Colonic mucosa (tissue), 4 donors: ENCODE results near the gene PIPOX. TPM values are rescaled to one million over a fixed set of nuclear protein-coding genes. Genes with fewer than 3 reads are reported as not detected.

Experiments
- DNase-seq: peaks from one replicate; pipeline ENCODE4 v3.0.0-alpha.2; 2020
- H3K27ac ChIP-seq: fragments of 200-600 bp; one replicate; pipeline ENCODE4 v1.8.0; 2021
- H3K27me3 ChIP-seq: fragments of 200-600 bp; one replicate; pipeline ENCODE4 v1.8.0; 2021
- H3K36me3 ChIP-seq: fragments of 200-600 bp; one replicate; pipeline ENCODE4 v1.8.0; 2021
- H3K4me1 ChIP-seq: fragments of 200-600 bp; one replicate; pipeline ENCODE4 v1.8.0; 2021; ENCODE audit warnings: mild to moderate bottlenecking
- H3K4me3 ChIP-seq: fragments of 200-600 bp; one replicate; pipeline ENCODE4 v1.8.0; 2021
- H3K9ac ChIP-seq, 2 donors: one replicate each; pipeline ENCODE4 v1.7.0; 2013; ENCODE audit warnings: control low read depth in 2 of 2, low read depth in 2 of 2, low read length in 2 of 2
- H3K9me3 ChIP-seq: fragments of 200-600 bp; one replicate; pipeline ENCODE4 v1.8.0; 2021
- CTCF ChIP-seq: fragments of 200-600 bp; IDR thresholded peaks from one replicate; pipeline ENCODE4 v1.8.0; 2022; ENCODE audit warnings: antibody characterized with exemption, mild to moderate bottlenecking
- intact Hi-C: fragments of 100-400 bp; cut with DNase I; formaldehyde crosslinking; loops from one replicate; pipeline ENCODE4 v1.14.1; 2022
- total RNA-seq, 2 donors: library from RNA; stranded (reverse); fragmentation: NEBNext Ultra II Directional in 1 of 2; extraction: Animal tissue kit (Norgen Biotek cat#: 25700) in 1 of 2; gene quantifications; one replicate each; pipeline ENCODE4 v1.2.1, GENCODE V29; 2021
- donor health status: healthy.
- donor health status: DM: no; HTN: no; CAD: no.
- donor health status: DM: no; HTN: no; CAD: no.

PIPOX gene
- total RNA-seq, 2 donors from 2014 or later: 0.90 to 1.4 TPM

- Histone ChIP-seq H3K27ac (no peak overlapping the region), H3K36me3 (no peaks in the 10 kb centered on the region), H3K4me1 (peaks cover 3% of the 10 kb centered on the region), H3K27me3 (peaks cover 10% of the 10 kb centered on the region), H3K9ac (no peak overlapping the region), H3K4me3 (no peak overlapping the region), H3K9me3 (no peaks in the 10 kb centered on the region)
- DNase-seq: no peak
- no peak for TF ChIP-seq CTCF
- intact Hi-C loops: no loop called here
These were observed 22.4 kb upstream of the PIPOX start for GRCh38 chr17:29020576-29020975.

DNA sequence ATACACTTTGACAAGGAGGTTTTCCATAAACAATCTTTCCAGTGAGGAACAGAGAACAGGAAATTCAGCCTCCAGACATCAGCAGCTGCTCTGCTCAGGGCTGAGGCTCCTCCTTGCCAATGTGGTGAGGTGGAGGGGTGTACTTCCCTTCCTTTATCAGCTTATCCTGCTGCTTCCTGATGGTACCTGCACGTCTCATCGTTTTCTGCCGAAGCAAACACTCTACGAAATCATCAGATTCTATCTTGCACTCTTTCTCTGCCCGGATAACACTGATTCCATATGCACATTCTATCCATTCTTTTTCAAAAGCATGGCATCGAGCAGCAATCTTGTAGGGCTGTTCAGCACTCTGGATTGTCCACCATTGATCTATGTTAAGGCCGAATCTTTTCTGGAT lies 21.7 kb upstream of the PIPOX start:
- Histone ChIP-seq H3K9ac (no peak overlapping the region), H3K4me1 (peaks cover 3% of the 10 kb centered on the region), H3K36me3 (no peaks in the 10 kb centered on the region), H3K4me3 (no peak overlapping the region), H3K27me3 (peaks cover 10% of the 10 kb centered on the region), H3K27ac (no peak overlapping the region), H3K9me3 (no peaks in the 10 kb centered on the region)
- intact Hi-C loops: no loop called here
- no peak for DNase-seq
- TF ChIP-seq CTCF: no peak

- intact Hi-C loops: no loop called here
- H3K36me3 ChIP-seq: no peaks in the 10 kb centered on the region
- H3K9me3 ChIP-seq: no peaks in the 10 kb centered on the region
- DNase-seq: no peak
- peaks cover 3% of the 10 kb centered on the region for H3K4me1 ChIP-seq
- peaks cover 10% of the 10 kb centered on the region for H3K27me3 ChIP-seq
- no peak for TF ChIP-seq CTCF
- H3K27ac ChIP-seq: no peak overlapping the region
- H3K4me3 ChIP-seq: no peak overlapping the region
- H3K9ac ChIP-seq: no peak overlapping the region
These were observed 20.9 kb upstream of the PIPOX start for GRCh38 chr17:29022074-29022473.

GRCh38 chr17:29024316-29024952 lies 18.5 kb upstream of the PIPOX start:
- no peak overlapping the region for H3K27ac ChIP-seq
- peaks cover 3% of the 10 kb centered on the region for H3K4me1 ChIP-seq
- TF ChIP-seq CTCF: no peak
- H3K9me3 ChIP-seq: no peaks in the 10 kb centered on the region
- peaks cover 10% of the 10 kb centered on the region for H3K27me3 ChIP-seq
- no peak overlapping the region for H3K4me3 ChIP-seq
- DNase-seq: no peak
- intact Hi-C loops: no loop called here
- H3K36me3 ChIP-seq: no peaks in the 10 kb centered on the region
- no peak overlapping the region for H3K9ac ChIP-seq

DNA sequence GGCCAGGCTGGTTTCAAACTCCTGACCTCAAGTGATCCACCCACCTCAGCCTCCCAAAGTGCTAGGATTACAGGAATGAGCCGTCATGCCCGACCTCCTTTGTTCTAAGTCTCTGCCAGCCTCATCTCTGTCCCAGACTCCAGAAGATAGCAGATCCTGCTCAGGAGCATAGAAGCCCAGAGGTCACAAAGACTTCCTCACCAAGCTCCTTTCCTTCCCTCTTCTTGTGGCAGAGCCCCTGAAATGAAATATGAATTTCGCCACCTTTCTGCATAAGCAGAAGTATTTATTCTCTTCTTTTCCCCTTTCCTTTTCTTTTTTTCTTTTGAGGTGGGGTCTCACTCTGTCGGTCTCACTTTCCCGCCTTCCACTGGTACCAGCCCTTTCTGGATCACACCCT lies 11.5 kb upstream of the PIPOX start:
- Histone ChIP-seq H3K27me3 (no peaks in the 10 kb centered on the region), H3K9ac (no peak overlapping the region), H3K36me3 (no peaks in the 10 kb centered on the region), H3K4me1 (no peaks in the 10 kb centered on the region), H3K27ac (no peak overlapping the region), H3K4me3 (no peak overlapping the region), H3K9me3 (no peaks in the 10 kb centered on the region)
- no peak for TF ChIP-seq CTCF
- intact Hi-C loops: no loop called here
- no peak for DNase-seq
